Measurements from ENCODE around the gene TMEM150A. TPM values are rescaled to one million over a fixed set of nuclear protein-coding genes. Genes with fewer than 3 reads are reported as not detected.

Gene TMEM150A
- total and polyA plus RNA-seq, 2 of the 13 experiments (the other 11 are each of a cell fraction or from before 2014, with no cell fraction given): 30.1 to 70.4 TPM

DNA sequence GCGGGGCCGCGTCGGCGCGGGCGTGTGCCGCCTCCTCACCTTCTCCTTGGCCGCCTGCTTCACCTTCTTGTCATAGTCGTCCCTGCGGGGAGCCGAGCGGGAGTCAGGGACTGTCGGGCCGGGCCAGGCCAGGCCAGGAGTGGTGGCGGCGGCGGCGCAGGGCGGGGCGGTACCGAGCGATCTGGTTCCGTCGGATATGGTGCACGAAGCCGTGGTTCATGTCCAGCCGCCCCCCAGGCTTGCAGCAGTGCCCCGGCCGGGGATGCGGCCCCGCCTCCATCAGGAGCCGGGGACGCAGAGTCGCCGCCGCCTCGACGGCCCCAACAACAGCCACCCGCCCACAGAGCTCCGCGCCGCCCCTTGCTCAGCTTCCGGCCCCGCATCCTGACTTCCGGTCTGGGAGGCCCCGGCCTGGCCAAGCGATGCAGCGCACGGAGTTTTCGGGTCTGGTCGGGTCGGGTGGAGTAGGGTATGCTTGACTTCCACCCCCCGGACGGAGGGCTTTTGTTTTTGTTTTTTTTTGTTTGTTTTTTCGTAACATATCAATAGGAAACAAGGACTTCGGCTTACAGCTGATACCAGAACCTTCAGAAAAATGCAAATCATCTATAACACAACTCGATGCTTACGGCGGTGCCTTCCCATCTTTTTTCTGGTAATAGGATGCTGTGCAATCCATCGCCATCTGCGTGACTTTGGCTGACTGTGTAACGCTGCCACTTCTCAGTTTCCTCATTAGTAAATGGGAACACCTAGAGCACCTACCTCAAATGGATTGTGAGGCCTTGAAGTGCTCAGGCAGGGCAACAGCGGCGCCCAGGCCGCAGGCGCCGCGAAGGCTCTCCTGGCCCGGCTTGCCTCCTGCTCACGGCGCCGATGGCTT lies 9.4 kb upstream of the TMEM150A start, which contains the start of gene C2orf68 (continued):
- TF ChIP-seq, protein P1, sequence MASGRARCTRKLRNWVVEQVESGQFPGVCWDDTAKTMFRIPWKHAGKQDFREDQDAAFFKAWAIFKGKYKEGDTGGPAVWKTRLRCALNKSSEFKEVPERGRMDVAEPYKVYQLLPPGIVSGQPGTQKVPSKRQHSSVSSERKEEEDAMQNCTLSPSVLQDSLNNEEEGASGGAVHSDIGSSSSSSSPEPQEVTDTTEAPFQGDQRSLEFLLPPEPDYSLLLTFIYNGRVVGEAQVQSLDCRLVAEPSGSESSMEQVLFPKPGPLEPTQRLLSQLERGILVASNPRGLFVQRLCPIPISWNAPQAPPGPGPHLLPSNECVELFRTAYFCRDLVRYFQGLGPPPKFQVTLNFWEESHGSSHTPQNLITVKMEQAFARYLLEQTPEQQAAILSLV (CRISPR knock-in tag; IDR thresholded peaks at IDR 0.05; ENCODE audit: borderline replicate concordance): 0 out of 2 replicates have a peak, but pooled peaks have one; percentile 68
- TF ChIP-seq NR2C2 (CRISPR knock-in tag; IDR thresholded peaks at IDR 0.05; ENCODE audit: borderline replicate concordance) (peak; percentile 63), KLF12 (CRISPR knock-in tag; IDR thresholded peaks at IDR 0.05; ENCODE audit: borderline replicate concordance) (no peak; the same call in 1 of the 2 replicates), ZNF331 (CRISPR knock-in tag; IDR thresholded peaks at IDR 0.05) (peak; percentile 65; the same call in 1 of the 2 replicates), ZFY (CRISPR knock-in tag; IDR thresholded peaks at IDR 0.05) (peak; percentile 91), ETV6 (CRISPR knock-in tag; conservative IDR thresholded peaks at IDR 0.05) (peak; percentile 89), NFKBIZ (CRISPR knock-in tag; IDR thresholded peaks at IDR 0.05) (peak; percentile 74), FOSL1 (CRISPR knock-in tag; IDR thresholded peaks at IDR 0.05; ENCODE audit: borderline replicate concordance) (no peak), ARHGAP35 (CRISPR knock-in tag; IDR thresholded peaks at IDR 0.05; ENCODE audit: borderline replicate concordance) (peak; percentile 94)
- TF ChIP-seq, protein P2, sequence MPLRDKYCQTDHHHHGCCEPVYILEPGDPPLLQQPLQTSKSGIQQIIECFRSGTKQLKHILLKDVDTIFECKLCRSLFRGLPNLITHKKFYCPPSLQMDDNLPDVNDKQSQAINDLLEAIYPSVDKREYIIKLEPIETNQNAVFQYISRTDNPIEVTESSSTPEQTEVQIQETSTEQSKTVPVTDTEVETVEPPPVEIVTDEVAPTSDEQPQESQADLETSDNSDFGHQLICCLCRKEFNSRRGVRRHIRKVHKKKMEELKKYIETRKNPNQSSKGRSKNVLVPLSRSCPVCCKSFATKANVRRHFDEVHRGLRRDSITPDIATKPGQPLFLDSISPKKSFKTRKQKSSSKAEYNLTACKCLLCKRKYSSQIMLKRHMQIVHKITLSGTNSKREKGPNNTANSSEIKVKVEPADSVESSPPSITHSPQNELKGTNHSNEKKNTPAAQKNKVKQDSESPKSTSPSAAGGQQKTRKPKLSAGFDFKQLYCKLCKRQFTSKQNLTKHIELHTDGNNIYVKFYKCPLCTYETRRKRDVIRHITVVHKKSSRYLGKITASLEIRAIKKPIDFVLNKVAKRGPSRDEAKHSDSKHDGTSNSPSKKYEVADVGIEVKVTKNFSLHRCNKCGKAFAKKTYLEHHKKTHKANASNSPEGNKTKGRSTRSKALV (CRISPR knock-in tag; IDR thresholded peaks at IDR 0.05): no peak
- TF ChIP-seq, protein P3, sequence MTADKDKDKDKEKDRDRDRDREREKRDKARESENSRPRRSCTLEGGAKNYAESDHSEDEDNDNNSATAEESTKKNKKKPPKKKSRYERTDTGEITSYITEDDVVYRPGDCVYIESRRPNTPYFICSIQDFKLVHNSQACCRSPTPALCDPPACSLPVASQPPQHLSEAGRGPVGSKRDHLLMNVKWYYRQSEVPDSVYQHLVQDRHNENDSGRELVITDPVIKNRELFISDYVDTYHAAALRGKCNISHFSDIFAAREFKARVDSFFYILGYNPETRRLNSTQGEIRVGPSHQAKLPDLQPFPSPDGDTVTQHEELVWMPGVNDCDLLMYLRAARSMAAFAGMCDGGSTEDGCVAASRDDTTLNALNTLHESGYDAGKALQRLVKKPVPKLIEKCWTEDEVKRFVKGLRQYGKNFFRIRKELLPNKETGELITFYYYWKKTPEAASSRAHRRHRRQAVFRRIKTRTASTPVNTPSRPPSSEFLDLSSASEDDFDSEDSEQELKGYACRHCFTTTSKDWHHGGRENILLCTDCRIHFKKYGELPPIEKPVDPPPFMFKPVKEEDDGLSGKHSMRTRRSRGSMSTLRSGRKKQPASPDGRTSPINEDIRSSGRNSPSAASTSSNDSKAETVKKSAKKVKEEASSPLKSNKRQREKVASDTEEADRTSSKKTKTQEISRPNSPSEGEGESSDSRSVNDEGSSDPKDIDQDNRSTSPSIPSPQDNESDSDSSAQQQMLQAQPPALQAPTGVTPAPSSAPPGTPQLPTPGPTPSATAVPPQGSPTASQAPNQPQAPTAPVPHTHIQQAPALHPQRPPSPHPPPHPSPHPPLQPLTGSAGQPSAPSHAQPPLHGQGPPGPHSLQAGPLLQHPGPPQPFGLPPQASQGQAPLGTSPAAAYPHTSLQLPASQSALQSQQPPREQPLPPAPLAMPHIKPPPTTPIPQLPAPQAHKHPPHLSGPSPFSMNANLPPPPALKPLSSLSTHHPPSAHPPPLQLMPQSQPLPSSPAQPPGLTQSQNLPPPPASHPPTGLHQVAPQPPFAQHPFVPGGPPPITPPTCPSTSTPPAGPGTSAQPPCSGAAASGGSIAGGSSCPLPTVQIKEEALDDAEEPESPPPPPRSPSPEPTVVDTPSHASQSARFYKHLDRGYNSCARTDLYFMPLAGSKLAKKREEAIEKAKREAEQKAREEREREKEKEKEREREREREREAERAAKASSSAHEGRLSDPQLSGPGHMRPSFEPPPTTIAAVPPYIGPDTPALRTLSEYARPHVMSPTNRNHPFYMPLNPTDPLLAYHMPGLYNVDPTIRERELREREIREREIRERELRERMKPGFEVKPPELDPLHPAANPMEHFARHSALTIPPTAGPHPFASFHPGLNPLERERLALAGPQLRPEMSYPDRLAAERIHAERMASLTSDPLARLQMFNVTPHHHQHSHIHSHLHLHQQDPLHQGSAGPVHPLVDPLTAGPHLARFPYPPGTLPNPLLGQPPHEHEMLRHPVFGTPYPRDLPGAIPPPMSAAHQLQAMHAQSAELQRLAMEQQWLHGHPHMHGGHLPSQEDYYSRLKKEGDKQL (CRISPR knock-in tag; IDR thresholded peaks at IDR 0.05; ENCODE audit: low read depth): peak; percentile 33
- TF ChIP-seq, protein P4, sequence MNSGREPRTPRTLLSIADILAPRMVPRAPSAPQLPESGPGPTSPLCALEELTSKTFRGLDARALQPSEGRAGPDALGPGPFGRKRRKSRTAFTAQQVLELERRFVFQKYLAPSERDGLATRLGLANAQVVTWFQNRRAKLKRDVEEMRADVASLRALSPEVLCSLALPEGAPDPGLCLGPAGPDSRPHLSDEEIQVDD (CRISPR knock-in tag; IDR thresholded peaks at IDR 0.05; ENCODE audit: borderline replicate concordance): peak; percentile 85; the same call in 1 of the 2 replicates
- TF ChIP-seq, protein P5, sequence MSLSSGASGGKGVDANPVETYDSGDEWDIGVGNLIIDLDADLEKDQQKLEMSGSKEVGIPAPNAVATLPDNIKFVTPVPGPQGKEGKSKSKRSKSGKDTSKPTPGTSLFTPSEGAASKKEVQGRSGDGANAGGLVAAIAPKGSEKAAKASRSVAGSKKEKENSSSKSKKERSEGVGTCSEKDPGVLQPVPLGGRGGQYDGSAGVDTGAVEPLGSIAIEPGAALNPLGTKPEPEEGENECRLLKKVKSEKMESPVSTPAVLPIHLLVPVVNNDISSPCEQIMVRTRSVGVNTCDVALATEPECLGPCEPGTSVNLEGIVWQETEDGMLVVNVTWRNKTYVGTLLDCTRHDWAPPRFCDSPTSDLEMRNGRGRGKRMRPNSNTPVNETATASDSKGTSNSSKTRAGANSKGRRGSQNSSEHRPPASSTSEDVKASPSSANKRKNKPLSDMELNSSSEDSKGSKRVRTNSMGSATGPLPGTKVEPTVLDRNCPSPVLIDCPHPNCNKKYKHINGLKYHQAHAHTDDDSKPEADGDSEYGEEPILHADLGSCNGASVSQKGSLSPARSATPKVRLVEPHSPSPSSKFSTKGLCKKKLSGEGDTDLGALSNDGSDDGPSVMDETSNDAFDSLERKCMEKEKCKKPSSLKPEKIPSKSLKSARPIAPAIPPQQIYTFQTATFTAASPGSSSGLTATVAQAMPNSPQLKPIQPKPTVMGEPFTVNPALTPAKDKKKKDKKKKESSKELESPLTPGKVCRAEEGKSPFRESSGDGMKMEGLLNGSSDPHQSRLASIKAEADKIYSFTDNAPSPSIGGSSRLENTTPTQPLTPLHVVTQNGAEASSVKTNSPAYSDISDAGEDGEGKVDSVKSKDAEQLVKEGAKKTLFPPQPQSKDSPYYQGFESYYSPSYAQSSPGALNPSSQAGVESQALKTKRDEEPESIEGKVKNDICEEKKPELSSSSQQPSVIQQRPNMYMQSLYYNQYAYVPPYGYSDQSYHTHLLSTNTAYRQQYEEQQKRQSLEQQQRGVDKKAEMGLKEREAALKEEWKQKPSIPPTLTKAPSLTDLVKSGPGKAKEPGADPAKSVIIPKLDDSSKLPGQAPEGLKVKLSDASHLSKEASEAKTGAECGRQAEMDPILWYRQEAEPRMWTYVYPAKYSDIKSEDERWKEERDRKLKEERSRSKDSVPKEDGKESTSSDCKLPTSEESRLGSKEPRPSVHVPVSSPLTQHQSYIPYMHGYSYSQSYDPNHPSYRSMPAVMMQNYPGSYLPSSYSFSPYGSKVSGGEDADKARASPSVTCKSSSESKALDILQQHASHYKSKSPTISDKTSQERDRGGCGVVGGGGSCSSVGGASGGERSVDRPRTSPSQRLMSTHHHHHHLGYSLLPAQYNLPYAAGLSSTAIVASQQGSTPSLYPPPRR (CRISPR knock-in tag; IDR thresholded peaks at IDR 0.05; ENCODE audit: borderline replicate concordance): peak; percentile 53; the same call in 1 of the 2 replicates
